Measurements from ENCODE around the gene SLC25A28. TPM values are rescaled to one million over a fixed set of nuclear protein-coding genes. Genes with fewer than 3 reads are reported as not detected.

Gene SLC25A28
- total RNA-seq, 2 experiments from 2014 or later, result 50.7 to 55.0 TPM

GRCh38 chr10:99573790-99574189 lies 46.4 kb downstream of the SLC25A28 start:
- ChIA-PET CTCF (interaction anchor here (2.4 kb wide), 1 partner anchor 14 kb away, joined by 7 read pairs; no protein-coding TSS in a partner anchor), POLR2A (no interaction called here)
- Mint-ChIP-seq H3K27ac (no peak overlapping the region), H3K9me3 (ENCODE audit: insufficient read depth) (no peaks in the 10 kb centered on the region), H3K4me3 (no peak overlapping the region), H3K4me1 (ENCODE audit: low read depth) (no peaks in the 10 kb centered on the region), H3K27me3 (ENCODE audit: low read depth) (peaks cover 13% of the 10 kb centered on the region), H3K36me3 (ENCODE audit: low read depth) (no peaks in the 10 kb centered on the region)
- no peak for ATAC-seq
- no peak for DNase-seq

GRCh38 chr10:99571816-99572215 lies 48.4 kb downstream of the SLC25A28 start:
- Mint-ChIP-seq H3K36me3 (ENCODE audit: low read depth) (no peaks in the 10 kb centered on the region), H3K27ac (no peak overlapping the region), H3K4me3 (no peak overlapping the region), H3K9me3 (ENCODE audit: insufficient read depth) (no peaks in the 10 kb centered on the region), H3K27me3 (ENCODE audit: low read depth) (peaks cover 12% of the 10 kb centered on the region), H3K4me1 (ENCODE audit: low read depth) (no peaks in the 10 kb centered on the region)
- ChIA-PET CTCF (interaction anchor here (2.4 kb wide), 1 partner anchor 12 kb away, joined by 7 read pairs; no protein-coding TSS in a partner anchor), POLR2A (no interaction called here)
- DNase-seq (no peak), ATAC-seq (no peak)

GRCh38 chr10:99569961-99570360 lies 50.3 kb downstream of the SLC25A28 start:
- ChIA-PET POLR2A (no interaction called here), CTCF (interaction anchor here (1.3 kb wide), 1 partner anchor 10 kb away, joined by 4 read pairs; no protein-coding TSS in a partner anchor)
- DNase-seq (no peak), ATAC-seq (no peak)
- no peaks in the 10 kb centered on the region for H3K4me1 Mint-ChIP-seq (ENCODE audit: low read depth)
- no peaks in the 10 kb centered on the region for H3K9me3 Mint-ChIP-seq (ENCODE audit: insufficient read depth)
- no peaks in the 10 kb centered on the region for H3K36me3 Mint-ChIP-seq (ENCODE audit: low read depth)
- no peak overlapping the region for H3K4me3 Mint-ChIP-seq
- H3K27ac Mint-ChIP-seq, result no peak overlapping the region
- peaks cover 18% of the 10 kb centered on the region for H3K27me3 Mint-ChIP-seq (ENCODE audit: low read depth)

DNA sequence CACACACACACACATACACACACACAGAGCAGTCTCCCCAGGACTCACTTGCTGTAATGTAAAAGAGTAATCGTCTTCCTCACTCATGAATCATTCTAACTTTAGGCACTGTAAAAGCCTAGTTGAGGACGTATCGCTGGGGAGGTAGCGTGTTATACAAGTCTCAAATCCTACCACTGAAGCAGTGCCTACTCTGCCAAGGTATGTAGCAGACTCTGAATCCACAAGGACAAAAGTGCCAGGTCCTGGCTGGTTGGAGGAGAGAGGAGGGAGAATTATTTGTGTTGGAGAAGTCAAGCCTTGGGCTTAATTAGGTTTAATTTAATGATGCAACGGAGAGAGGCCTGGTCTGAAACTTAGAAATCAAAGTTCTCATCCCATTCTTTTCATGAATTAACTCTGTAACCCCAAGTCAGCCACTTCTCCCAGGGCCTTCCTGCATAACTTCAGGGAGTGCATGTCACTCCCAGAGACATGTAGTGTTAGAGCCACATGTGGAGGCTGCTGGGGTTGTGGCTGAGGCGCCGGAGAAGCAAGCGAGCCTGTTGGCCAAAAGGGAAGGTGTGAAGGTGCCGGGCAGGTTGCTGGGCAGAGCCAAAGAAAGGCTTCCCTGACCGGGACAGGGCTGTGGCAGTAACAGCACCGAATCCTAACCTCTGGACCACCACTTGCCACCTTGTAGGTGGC lies 50.8 kb downstream of the SLC25A28 start:
- H3K36me3 Mint-ChIP-seq (ENCODE audit: low read depth), result no peaks in the 10 kb centered on the region
- H3K4me3 Mint-ChIP-seq, result no peak overlapping the region
- no peak for DNase-seq
- ATAC-seq, result no peak
- H3K4me1 Mint-ChIP-seq (ENCODE audit: low read depth), result no peaks in the 10 kb centered on the region
- H3K9me3 Mint-ChIP-seq (ENCODE audit: insufficient read depth), result no peaks in the 10 kb centered on the region
- no peak overlapping the region for H3K27ac Mint-ChIP-seq
- POLR2A ChIA-PET, result no interaction called here
- H3K27me3 Mint-ChIP-seq (ENCODE audit: low read depth), result peaks cover 20% of the 10 kb centered on the region
- CTCF ChIA-PET, result interaction anchor here (1.3 kb wide), 1 partner anchor 10 kb away, joined by 4 read pairs; no protein-coding TSS in a partner anchor

GRCh38 chr10:99565166-99565565 lies 55.1 kb downstream of the SLC25A28 start:
- DNase-seq (no peak), ATAC-seq (no peak)
- Mint-ChIP-seq H3K27ac (no peak overlapping the region), H3K36me3 (ENCODE audit: low read depth) (no peaks in the 10 kb centered on the region), H3K27me3 (ENCODE audit: low read depth) (peaks cover 28% of the 10 kb centered on the region), H3K9me3 (ENCODE audit: insufficient read depth) (no peaks in the 10 kb centered on the region), H3K4me1 (ENCODE audit: low read depth) (no peaks in the 10 kb centered on the region), H3K4me3 (no peak overlapping the region)
- ChIA-PET POLR2A (no interaction called here), CTCF (no interaction called here)

GRCh38 chr10:99564361-99564760 lies 55.9 kb downstream of the SLC25A28 start:
- H3K27me3 Mint-ChIP-seq (ENCODE audit: low read depth), result peaks cover 28% of the 10 kb centered on the region
- DNase-seq (no peak), ATAC-seq (no peak)
- no peaks in the 10 kb centered on the region for H3K9me3 Mint-ChIP-seq (ENCODE audit: insufficient read depth)
- no peaks in the 10 kb centered on the region for H3K36me3 Mint-ChIP-seq (ENCODE audit: low read depth)
- ChIA-PET POLR2A (no interaction called here), CTCF (no interaction called here)
- H3K4me3 Mint-ChIP-seq, result no peak overlapping the region
- H3K27ac Mint-ChIP-seq, result no peak overlapping the region
- H3K4me1 Mint-ChIP-seq (ENCODE audit: low read depth), result no peaks in the 10 kb centered on the region

- ChIA-PET POLR2A (no interaction called here), CTCF (no interaction called here)
- ATAC-seq (no peak), DNase-seq (no peak)
- Mint-ChIP-seq H3K36me3 (ENCODE audit: low read depth) (no peaks in the 10 kb centered on the region), H3K4me1 (ENCODE audit: low read depth) (no peaks in the 10 kb centered on the region), H3K27me3 (ENCODE audit: low read depth) (peaks cover 31% of the 10 kb centered on the region), H3K9me3 (ENCODE audit: insufficient read depth) (no peaks in the 10 kb centered on the region), H3K4me3 (no peak overlapping the region), H3K27ac (no peak overlapping the region)
Measured at GRCh38 chr10:99562631-99563030, 57.6 kb downstream of the SLC25A28 start.

Other genes with a start within 250 kb of the SLC25A28 start
- 10 to 100 TPM; 31.2 to 37.1 TPM for gene GOT1, start 189.8 kb downstream of the SLC25A28 start, total RNA-seq
- gene NKX2-3, start 87.5 kb downstream of the SLC25A28 start, total RNA-seq, result not detected
- 1 to 10 TPM; 5.8 to 6.0 TPM for gene ENTPD7, start 39.1 kb upstream of the SLC25A28 start, total RNA-seq
- 10 to 100 TPM; 36.1 to 39.3 TPM for gene COX15, start 111.7 kb upstream of the SLC25A28 start, total RNA-seq
- 10 to 100 TPM; 24.0 to 25.8 TPM for gene CUTC, start 111.8 kb upstream of the SLC25A28 start, total RNA-seq
- gene ABCC2, start 162.2 kb upstream of the SLC25A28 start, total RNA-seq, result under 1 TPM; 0.76 to 0.97 TPM

All from activated CD8-positive, alpha-beta T cell treated with anti-CD3 and anti-CD28 coated beads, Interleukin-2, amount 10 ng/mL, durations not matched to agents 7 days and 5 days (primary cell).